ENCODE measurements around the gene KIAA0930.

Gene KIAA0930

DNA sequence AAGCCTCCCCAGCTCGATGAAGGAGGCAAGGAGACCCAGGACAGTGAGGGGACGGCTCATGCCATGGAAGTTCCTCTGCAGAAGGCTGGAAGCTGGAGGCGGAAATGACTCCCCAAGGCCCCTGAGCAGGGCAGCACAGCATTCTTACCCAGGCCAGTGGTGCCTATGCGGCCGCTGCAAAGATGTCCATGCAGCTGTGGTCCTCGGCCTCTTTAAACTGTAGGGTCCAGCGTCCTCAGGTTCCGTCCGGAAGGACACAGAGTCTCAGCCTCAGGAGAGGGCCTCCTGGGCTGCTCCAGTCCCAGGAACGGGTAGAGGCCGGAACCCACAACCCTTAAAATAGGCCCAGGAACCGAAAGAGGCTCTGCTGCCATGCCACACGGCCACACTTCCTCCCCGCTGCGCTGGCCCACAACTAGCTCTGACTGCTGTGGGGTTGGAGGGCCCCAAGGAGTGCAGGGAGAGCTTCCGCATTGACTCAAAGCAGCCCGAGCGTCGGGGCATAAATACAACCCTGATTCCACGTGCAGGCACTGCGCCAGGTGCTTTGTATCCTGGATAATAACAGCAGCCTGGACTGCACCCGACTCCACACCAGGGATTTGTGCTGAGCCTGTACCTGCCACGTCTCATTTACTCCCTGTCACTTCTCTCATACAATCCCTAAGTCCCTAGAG, 5.5 kb downstream of the KIAA0930 start:
- no peak for DNase-seq
- TF ChIP-seq, protein P1, sequence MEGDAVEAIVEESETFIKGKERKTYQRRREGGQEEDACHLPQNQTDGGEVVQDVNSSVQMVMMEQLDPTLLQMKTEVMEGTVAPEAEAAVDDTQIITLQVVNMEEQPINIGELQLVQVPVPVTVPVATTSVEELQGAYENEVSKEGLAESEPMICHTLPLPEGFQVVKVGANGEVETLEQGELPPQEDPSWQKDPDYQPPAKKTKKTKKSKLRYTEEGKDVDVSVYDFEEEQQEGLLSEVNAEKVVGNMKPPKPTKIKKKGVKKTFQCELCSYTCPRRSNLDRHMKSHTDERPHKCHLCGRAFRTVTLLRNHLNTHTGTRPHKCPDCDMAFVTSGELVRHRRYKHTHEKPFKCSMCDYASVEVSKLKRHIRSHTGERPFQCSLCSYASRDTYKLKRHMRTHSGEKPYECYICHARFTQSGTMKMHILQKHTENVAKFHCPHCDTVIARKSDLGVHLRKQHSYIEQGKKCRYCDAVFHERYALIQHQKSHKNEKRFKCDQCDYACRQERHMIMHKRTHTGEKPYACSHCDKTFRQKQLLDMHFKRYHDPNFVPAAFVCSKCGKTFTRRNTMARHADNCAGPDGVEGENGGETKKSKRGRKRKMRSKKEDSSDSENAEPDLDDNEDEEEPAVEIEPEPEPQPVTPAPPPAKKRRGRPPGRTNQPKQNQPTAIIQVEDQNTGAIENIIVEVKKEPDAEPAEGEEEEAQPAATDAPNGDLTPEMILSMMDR (IDR thresholded peaks at IDR 0.05; ENCODE audit: low read depth, low read length): no peak
- Histone ChIP-seq H3K36me3 (no peaks in the 10 kb centered on the region; the same call in 1 of the 2 replicates), H3K27me3 (ENCODE audit: insufficient read depth, low read depth, severe bottlenecking) (no peaks in the 10 kb centered on the region), H3K9me3 (ENCODE audit: severe bottlenecking) (no peaks in the 10 kb centered on the region), H3K27ac (no peak overlapping the region), H3K4me3 (ENCODE audit: low read depth, low read length) (no peak overlapping the region)

DNA sequence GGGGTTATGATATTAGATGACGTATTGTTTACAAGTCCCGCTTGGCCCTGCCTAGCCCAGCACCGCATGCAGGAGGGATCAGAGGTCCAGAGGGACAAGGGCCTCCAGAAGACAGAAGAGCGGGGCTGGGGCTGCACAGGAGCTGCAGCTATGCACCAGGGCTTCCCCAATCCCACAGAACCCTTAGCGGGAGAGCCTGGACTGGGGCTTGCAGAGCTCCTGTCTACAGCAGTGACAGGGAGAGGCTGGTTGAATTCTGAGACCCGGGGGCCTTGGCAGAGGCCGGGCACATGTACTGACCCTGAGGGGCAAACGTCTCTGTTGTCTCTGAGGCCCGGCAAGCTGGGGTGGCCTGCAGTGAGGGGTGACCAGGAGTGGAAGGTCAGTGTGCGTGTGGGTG, 6.9 kb downstream of the KIAA0930 start:
- DNase-seq: no peak
- Histone ChIP-seq H3K27me3 (ENCODE audit: insufficient read depth, low read depth, severe bottlenecking) (no peaks in the 10 kb centered on the region), H3K27ac (no peak overlapping the region), H3K4me3 (ENCODE audit: low read depth, low read length) (no peak overlapping the region), H3K9me3 (ENCODE audit: severe bottlenecking) (no peaks in the 10 kb centered on the region), H3K36me3 (no peaks in the 10 kb centered on the region; the same call in 1 of the 2 replicates)
- TF ChIP-seq, protein P1 (IDR thresholded peaks at IDR 0.05; ENCODE audit: low read depth, low read length): no peak

DNA sequence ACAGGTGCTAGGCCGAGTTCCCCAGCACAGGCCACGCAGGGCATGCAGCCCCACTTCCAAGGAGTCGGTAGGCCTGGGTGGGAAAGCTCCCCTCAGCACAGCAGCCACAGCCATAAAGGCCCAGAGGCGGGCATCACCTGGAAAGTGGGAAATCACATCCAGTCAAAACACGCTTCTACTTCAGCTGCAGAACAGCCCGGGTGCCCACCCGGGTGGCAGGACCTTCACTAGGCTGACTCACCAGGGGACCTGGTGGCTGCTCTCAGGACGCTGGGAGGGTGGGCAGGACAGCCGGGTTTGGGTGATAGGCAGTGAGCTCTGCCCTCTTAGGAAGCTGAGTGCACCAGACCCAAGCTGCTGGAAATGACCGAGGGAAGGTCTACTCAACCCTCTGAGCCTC, 7.3 kb downstream of the KIAA0930 start:
- Histone ChIP-seq H3K9me3 (ENCODE audit: severe bottlenecking) (no peaks in the 10 kb centered on the region), H3K36me3 (no peaks in the 10 kb centered on the region; the same call in 1 of the 2 replicates), H3K27me3 (ENCODE audit: insufficient read depth, low read depth, severe bottlenecking) (no peaks in the 10 kb centered on the region), H3K27ac (no peak overlapping the region), H3K4me3 (ENCODE audit: low read depth, low read length) (no peak overlapping the region)
- TF ChIP-seq, protein P1 (IDR thresholded peaks at IDR 0.05; ENCODE audit: low read depth, low read length): no peak
- DNase-seq: no peak

DNA sequence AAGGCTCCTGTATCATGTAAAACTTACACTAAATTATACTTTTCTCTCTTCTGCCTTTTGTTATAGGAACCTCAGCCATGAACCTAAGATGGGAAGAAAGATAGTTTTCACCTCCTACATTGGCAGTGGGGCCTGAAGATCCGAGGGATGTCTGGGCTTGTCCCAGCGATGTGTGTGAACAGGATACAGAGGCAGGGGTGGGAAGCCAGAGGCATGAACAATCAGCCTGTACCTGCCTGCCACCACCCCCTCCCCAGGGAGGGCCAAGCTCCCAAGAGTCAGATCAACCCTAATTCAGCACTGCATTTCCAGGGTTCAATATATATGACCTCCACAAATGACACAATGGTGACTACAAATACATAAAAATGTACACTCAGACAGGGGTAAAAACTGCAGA, 9.4 kb downstream of the KIAA0930 start:
- no peaks in the 10 kb centered on the region for H3K9me3 ChIP-seq (ENCODE audit: severe bottlenecking)
- TF ChIP-seq, protein P1 (IDR thresholded peaks at IDR 0.05; ENCODE audit: low read depth, low read length): no peak
- H3K36me3 ChIP-seq: no peaks in the 10 kb centered on the region
- no peaks in the 10 kb centered on the region for H3K27me3 ChIP-seq (ENCODE audit: insufficient read depth, low read depth, severe bottlenecking)
- no peak overlapping the region for H3K27ac ChIP-seq
- no peak overlapping the region for H3K4me3 ChIP-seq (ENCODE audit: low read depth, low read length)
- DNase-seq: no peak

DNA sequence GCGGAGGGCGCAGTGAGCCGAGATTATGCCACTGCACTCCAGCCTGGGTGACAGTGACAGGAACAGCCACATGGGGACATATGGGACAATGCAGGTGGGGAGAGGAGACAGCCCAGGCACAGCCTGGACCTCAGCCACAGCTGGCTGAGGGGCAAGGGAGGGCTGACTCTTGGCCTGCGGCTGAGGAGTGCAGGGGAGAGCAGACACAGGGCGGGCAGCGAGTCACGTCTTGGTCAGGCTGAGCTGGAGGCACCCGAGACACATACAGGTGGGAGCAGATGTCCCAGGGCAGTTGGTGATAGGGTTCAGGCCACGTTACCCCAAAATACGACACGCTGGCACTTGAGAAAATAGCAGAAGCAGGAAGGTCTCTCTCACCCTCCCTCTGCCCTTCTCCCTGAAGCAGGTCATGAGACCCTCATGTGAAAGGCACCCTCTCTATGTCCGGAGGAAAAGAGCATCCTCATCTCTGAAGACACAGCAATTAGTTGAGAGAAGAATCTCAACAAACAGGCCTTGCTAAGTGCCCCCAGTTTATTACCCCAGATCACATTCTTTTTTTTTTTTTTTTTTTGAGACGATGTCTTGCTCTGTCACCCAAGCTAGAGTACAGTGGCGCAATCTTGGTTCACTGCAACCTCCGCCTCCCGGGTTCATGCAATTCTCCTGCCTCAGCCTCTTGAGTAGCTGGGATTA, 10.5 kb downstream of the KIAA0930 start:
- no peak overlapping the region for H3K27ac ChIP-seq
- no peaks in the 10 kb centered on the region for H3K27me3 ChIP-seq (ENCODE audit: insufficient read depth, low read depth, severe bottlenecking)
- DNase-seq: no peak
- TF ChIP-seq, protein P1 (IDR thresholded peaks at IDR 0.05; ENCODE audit: low read depth, low read length): no peak
- no peaks in the 10 kb centered on the region for H3K9me3 ChIP-seq (ENCODE audit: severe bottlenecking)
- H3K4me3 ChIP-seq (ENCODE audit: low read depth, low read length): no peak overlapping the region
- no peaks in the 10 kb centered on the region for H3K36me3 ChIP-seq
